Measurements from ENCODE around the gene FILIP1.

GRCh38 chr6:75505424-75505823 is 11.8 kb upstream of the FILIP1 start:
- no peak for TF ChIP-seq CTCF (IDR thresholded peaks at IDR 0.05)
- TF ChIP-seq POLR2A (IDR thresholded peaks at IDR 0.05), result no peak
